ENCODE data around the gene GALNT18.
"Not testable (repeated sequence)": the region's sequence is repeated elsewhere in the genome, so short reads cannot be mapped to it uniquely, and the experiment has no call there.

Gene GALNT18

DNA sequence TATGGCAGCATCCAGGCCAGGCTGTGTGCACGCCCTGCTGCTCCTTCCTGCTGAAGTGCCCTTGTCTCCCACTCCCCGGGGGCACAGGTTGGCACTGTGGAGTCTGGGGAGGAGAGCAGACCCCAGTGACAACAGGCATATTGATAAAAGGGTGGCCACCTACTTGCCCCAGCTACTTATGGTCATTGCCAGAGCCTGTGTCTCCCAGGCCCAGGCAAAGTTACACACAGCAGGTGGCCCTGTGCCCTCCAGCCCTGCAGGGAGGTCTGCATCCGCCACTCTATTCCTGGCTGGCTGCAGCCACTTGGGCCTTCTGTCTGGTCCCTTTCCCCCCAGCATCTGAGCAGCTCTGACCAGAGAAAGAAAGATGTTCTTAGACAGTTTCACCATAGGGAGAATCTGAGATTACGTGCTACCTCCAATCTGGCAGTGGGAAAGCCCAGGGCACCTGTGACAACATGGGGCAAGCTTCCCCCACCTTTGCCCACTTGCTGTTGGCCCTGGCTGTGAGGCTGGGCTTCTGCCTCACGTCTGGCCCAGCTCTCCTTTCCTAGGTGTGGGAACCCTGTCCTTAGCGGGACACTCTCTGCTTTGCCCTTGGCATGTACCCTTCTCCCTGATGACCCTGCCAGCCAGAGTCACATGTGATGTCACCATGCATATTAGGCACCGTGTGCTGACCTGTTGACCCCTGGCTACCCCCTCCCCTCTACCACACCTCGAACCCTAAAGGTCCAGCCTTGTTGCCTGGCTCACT lies 243.4 kb downstream of the GALNT18 start:
- DNase-seq = no peak

DNA sequence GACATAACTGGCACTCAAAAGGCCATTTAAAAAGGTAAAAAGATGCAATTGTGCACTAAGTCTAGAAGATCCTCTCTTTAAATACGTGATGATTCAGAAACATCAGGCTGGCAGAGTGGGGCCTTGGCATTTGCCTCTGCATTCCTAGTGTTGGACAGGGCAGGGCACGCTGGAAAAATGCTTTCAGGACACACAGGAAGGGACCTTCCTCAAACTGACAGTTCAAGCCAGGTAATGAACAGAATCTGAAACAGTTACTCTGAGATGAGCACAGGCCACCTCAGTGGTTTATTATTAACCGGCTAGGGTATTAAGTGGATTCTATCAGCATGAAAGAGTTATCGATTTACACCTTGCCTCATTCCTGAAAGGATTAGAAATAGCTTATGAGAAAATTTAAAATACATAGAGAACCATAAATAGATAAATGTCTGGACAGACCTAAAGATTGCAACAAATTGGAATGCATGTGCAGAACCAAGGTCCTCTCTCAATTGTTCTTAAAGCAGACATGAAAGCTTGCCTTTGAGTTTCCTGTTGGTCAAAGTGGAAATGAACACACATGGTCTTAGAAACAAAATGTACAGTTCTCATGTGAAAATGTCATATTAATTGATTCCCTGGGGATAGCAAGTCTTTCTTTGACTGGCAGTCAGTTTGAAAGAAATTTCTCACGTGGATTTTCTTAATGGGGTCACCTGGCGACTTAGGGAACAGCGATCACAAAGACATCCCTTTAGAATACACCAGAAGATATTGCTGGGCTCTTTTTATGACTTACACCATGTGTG lies 247.3 kb downstream of the GALNT18 start:
- no peak for DNase-seq

DNA sequence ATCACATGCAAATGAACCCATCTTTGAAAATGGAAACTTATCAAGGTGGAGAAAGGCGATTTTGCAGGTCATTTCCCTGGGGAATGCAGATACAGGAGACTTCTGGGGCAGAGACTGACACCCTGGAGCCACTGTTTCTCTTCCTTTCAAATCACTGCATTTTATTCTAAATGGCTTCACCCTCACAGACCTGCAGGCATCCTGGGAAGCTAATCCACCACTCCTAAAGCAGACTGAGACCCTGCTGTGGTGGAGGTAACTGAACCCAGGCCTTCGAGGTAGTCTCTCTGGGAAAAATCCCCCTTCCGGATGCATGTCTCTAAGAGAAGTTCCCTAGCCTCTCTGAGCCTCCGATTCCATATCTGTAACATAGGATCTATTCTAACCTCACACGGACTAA lies 247.9 kb downstream of the GALNT18 start:
- DNase-seq = no peak

- DNase-seq = no peak
These were observed 249.3 kb downstream of the GALNT18 start for GRCh38 chr11:11372461-11372860.

GRCh38 chr11:11370962-11371303 lies 250.9 kb downstream of the GALNT18 start:
- DNase-seq = no peak

DNA sequence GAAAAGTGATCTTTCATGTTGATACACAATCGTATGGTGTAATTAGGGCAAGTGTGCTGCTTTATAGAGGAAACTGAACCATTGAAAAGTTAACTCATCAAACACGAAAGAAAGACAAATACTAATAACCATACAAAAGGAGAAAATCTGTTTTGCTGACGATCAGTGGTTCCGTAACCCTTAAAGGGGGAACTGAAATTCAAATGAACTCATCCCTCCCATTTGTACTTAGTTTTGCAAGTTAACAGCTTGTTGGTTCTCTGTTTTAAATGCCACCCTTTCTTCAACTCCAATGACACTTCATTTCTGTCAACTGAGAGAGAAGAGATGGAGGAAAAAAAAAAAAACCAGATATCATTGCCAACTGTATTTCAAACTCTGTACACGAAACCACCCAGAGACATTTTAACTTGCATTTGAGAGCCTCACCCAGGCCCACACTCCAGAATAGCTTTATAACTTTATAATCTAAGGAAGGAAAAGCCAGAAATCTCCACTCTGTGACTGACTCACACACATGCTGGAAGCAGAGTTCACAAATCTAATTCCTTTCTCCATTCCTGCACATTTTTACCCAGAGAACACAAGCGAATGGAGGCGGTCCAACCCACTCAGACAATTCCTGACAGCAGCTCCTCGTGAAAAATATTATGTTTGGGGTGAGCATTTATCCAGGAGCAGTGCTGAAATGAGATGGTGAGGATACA lies 251.4 kb downstream of the GALNT18 start:
- no peak for DNase-seq

DNA sequence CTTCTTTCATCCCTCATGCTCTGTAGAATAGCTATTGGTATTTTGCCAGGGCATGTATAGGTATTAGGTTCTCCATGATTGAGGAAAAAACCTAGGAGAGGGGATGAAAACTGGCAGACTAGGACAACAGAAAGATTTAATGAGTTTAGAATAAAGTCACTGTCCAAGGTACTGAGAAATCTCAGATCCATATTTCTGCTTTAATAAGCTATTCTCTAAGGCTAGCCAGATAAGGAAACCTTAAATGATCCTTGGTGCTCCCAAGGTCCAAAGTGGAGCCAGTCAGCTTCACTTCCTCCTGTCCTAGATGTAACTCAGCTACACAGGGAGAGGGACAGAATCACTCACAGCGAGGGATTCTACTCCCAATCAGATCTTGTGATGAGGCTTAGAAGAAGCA lies 255.0 kb downstream of the GALNT18 start:
- DNase-seq = no peak

DNA sequence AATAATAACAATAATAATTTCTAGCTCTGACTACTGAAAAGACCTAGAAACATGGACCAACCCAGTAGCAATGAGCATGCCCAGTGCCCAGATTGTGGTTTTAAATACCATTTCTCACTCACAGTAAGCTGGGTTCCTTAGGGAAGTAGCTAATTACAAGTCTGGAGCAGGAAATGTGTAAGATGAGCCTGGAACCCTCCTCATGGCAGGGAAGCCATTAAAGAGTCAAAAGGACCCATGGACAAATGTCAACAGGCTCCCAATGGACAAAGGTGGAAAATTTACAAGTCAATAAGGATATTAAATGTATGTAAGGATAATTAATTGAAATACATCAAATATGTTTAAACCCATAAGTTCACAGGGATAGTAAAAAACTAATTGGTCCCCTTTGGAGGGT lies 258.1 kb downstream of the GALNT18 start:
- no peak for DNase-seq

GRCh38 chr11:11359611-11360010 lies 262.2 kb downstream of the GALNT18 start:
- no peak for DNase-seq

DNA sequence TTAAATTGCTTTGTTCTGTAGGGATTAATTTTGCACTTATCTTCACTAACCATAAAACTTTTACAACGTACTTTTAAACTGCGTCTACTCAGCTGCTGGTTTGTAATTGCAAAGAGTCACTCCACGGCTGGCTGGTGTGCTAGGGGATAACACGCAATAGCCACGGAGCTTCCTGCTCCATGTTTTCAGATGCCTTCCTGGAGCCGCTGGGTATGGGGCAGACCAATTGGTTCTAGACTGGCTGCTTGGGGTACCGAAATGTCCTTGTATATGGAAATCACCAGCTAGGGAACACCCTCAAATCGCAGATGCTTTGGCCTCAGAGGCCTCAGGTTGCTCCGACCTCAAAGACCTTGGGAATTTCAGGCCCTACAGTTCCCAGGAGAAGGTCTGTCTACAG lies 265.0 kb downstream of the GALNT18 start:
- no peak for DNase-seq

- DNase-seq = not testable (repeated sequence)
These were observed 268.9 kb downstream of the GALNT18 start, which contains the start of gene CSNK2A3 for GRCh38 chr11:11352878-11353277. Gene CSNK2A3, minus strand, starts transcription at chr11:11353250. Its CDS starts 131 bp downstream, at chr11:11353119.

DNA sequence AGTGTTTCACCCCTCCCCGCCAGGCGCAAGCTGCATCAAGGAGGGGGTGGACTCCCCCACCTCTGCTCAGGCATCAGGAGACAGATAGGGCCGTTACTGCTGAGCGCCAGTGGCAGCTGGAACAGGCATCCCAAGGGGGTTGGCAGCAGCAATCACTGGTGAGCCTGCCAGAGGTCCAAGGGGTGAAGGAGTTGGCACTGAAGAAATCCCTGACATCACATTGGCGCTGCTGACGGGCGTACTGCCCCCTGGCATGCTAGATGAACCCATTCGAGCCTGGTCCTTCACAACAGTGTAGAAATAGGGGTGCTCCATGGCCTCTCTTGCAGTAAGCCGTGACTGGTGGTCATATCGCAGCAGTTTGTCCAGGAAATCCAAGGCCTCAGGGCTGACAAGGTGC lies 270.0 kb downstream of the GALNT18 start:
- DNase-seq = not testable (repeated sequence)

DNA sequence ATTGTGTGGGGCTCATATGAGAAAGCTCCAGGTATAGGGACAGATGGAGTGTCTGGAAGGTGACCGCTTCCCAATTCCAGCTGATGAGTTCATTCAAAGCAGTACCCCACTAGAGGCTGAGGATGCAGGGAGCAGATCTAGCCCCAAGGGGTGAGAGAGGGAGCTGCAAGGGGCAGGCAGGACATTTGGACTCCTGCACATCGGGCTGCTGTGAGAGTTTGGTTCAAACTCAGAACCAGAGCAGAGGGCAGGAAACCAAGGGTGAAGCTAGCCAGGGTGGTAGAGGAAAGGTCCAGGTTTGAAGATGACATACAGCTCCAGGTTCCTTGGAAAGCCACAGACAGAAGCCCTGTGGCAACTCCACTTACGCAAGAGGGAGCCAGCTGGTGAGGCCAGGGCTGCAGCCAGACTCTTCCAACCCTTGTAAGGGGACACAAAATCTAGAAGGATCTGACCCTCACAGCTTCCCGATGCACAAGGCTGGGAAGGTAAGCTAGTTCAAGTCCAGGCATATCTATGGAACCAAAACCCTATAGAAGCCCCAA lies 270.7 kb downstream of the GALNT18 start:
- DNase-seq = no peak

GRCh38 chr11:11349870-11350337 lies 271.9 kb downstream of the GALNT18 start:
- peak; percentile 80 for DNase-seq

- no peak for DNase-seq
These were observed 272.5 kb downstream of the GALNT18 start for GRCh38 chr11:11349106-11349825.

DNA sequence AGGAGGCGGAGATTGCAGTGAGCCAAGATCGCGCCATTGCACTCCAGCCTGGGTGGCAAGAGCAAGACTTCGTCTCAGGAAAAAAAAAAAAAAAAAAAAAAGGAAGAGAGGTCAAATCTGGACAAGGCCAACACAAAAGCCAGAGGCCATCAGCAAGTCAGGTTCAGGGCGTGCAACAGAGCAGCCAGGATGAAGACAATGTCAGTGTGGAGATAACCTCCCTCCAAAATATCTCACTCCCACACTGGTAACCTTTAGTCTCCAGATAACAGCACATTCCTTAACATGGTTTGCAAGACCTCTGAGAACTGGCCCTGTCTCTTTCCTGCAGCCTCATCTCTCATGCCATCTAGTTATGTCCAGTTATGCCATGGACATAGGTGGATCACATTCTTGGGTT lies 273.5 kb downstream of the GALNT18 start:
- DNase-seq = no peak

GRCh38 chr11:11347592-11347991 lies 274.2 kb downstream of the GALNT18 start:
- no peak for DNase-seq

GRCh38 chr11:11346303-11346702 lies 275.5 kb downstream of the GALNT18 start:
- DNase-seq = no peak

DNA sequence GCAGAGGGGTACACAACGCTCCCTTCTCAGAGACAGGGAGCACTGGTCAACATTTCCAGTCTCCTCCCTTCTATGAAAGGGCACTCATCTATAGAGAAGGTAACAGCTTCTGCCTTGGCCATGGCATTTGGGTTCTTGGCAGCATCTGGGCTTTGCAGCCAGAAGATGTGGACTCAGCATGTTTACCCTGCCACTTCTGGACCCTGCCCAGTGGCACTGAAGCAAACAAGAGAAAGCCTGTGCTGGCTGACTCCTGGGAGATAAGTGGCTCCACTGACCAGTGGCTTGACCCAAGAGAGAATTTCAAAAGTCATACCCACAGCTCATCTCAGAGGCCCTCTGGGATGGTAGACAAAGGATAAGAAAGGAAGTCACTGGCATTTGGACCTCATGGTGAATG lies 276.7 kb downstream of the GALNT18 start:
- DNase-seq = no peak

DNA sequence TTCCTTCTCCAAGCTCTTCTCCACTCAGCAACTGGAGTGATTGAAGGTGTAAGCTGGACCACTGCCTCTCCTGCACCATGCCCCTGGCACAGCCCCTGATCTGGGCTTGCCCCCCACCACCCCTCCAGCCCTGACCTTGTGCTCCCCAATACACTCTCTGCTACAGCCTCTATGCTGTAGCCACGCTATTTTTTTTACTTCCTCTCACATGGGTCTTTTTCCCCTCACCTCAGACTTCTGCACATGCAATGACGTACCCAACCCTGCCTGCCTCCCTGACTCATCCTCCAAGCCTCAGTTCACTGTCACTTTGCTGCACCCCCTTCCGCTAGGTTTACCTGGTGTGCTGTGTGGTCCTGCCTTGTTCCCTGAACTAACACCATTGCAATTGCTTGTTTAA lies 277.8 kb downstream of the GALNT18 start:
- DNase-seq = no peak

- no peak for DNase-seq
These were observed 283.5 kb downstream of the GALNT18 start for GRCh38 chr11:11338304-11338703.

DNA sequence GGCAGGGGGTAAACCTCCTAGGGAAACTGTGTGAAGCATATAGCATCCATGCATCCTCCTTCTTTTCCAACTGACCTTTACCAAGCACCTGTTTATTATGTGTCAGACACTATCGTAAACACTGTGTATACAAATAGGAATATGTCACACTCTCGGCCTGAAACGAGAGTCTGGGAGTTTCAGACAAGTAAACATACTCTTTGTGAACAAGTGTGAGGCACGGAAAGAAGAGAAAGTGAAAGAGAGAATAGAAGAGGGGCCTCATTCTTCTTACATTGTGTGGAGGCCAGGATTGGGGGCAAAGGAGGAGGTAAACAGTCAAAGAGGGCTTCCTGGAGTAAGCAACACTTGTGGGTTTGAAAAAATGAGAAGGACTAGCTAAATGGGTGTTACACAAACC lies 285.1 kb downstream of the GALNT18 start:
- no peak for DNase-seq

- DNase-seq = no peak
These were observed 286.8 kb downstream of the GALNT18 start for GRCh38 chr11:11335043-11335442.

All from EL (cell line).